GM15510 (cell line): ENCODE results near the gene CCNF.

Experiments
- POLR2A ChIP-seq: IDR thresholded peaks from 3 replicates; pipeline ENCODE4 v1.6.1; 2011; ENCODE audit warnings: borderline replicate concordance; ENCODE audit not compliant: insufficient read length; ENCODE audit errors: extremely low read depth

CCNF gene

GRCh38 chr16:2495041-2495440, 65.8 kb downstream of the CCNF start:
- TF ChIP-seq POLR2A: no peak

- no peak for TF ChIP-seq POLR2A
Measured at GRCh38 chr16:2496223-2497115, 67.2 kb downstream of the CCNF start.

- TF ChIP-seq POLR2A: no peak
Measured at GRCh38 chr16:2497116-2497630, 67.9 kb downstream of the CCNF start.

- no peak for TF ChIP-seq POLR2A
Measured at GRCh38 chr16:2497695-2498484, 68.6 kb downstream of the CCNF start.

GRCh38 chr16:2498531-2499253, 69.4 kb downstream of the CCNF start:
- TF ChIP-seq POLR2A: no peak

DNA sequence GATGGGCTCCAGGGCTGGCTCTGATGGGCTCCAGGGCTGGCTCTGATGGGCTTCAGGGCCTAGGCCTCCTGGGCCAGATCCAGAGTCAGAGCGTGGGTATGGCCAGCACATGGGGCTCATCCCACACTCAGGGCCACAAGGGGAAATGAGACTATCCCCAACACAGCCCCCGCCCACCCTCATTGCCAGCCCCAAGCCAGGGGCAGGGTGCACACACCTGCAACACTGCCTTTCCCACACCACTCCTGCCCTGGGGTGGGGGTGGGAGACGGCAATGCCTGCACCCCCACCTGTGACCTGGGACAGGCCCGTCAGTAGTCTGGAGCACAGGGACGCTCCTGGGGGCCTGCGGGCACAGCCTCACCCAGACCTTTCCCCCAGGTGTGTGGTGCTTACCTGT, 70.2 kb downstream of the CCNF start:
- no peak for TF ChIP-seq POLR2A

DNA sequence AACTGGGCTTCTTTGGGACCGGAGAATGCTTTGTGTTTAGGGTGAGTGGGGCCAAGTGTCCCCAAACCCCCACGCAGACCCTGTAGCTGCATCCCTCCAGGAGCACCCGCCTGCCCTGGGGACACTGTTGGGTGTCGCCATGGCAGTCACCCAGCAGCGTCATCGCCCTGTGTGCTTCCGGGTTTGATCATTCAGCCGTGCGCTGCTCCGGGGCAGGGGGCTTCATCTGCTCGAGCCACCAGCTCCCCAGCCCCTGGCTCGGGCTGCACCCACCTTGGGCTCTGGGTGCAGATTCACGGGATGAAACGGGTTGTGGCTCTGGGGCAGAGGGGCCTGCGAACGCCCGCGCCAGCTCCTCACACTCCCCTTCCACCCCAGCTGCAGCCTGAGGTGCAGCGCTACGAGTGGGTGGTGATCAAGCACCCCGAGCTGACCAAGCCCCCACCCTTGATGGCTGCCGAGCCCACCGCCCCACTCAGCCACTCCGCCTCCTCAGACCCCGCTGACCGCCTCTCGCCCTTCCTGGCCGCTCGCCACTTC, 70.7 kb downstream of the CCNF start:
- TF ChIP-seq POLR2A: no peak

GRCh38 chr16:2500430-2500917, 71.2 kb downstream of the CCNF start:
- no peak for TF ChIP-seq POLR2A

- TF ChIP-seq POLR2A: no peak
Measured at GRCh38 chr16:2500918-2501750, 71.9 kb downstream of the CCNF start.

- TF ChIP-seq POLR2A: no peak
Measured at GRCh38 chr16:2501946-2502895, 73.0 kb downstream of the CCNF start.

GRCh38 chr16:2505695-2506094, 76.4 kb downstream of the CCNF start:
- no peak for TF ChIP-seq POLR2A

DNA sequence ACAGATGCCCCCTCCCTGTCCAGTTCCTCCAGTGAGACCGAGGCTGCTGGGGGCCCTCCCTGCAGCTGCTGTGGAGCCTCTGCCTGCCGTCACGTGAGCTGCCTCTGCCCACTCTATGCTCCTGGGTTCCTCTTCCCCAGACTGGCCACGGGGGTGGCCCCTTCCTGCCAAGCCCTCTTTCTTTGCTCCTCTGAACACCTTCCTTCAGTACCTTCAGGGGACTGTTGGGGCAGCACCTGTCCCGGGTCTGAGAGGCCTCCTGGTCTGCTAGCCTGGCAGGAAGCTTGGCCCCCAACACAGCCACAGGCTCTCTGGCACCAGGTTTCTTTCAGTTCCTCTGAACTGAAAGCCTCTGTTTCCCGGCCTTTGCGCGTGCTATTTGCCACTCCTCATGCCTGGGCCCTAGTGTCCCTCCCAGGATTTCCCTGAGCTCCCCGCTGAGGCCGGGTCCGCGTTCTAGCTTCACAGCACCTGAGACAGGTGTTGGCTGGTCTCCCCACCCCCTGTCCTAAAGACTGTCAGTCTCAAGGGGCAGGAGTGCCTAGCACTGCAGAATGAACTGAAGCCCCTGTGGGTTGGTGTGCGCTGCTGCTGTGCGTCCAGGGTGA, 77.9 kb downstream of the CCNF start:
- TF ChIP-seq POLR2A: no peak
